ENCODE results near the gene CCDC201.
A peak's percentile ranks its signal among the peaks of the same experiment; 100 is the strongest.

The CCDC201 gene

GRCh38 chr7:45888185-45888992 is 15.5 kb upstream of the CCDC201 start, which contains the start of gene IGFBP1:
IGFBP1 (plus strand) TSS chr7:45888488; CDS start chr7:45888653, 165 bp downstream.
- H3K4me3 ChIP-seq (ENCODE audit: insufficient read depth, low read depth, low read length): peak within 1 kb of the TSS; percentile 27
- no peaks in the 10 kb centered on the region for H3K9me3 ChIP-seq (ENCODE audit: control insufficient read depth, low read length)
- H3K27ac ChIP-seq (ENCODE audit: insufficient read depth, low read depth, low read length, poor library complexity, severe bottlenecking): no peak within 1 kb of the TSS
- WGBS, 2 experiments: 12% methylated on average over 73 of the region's 73 CpGs
- H3K4me1 ChIP-seq (ENCODE audit: control insufficient read depth, insufficient read depth, low read length): peaks cover 6% of the 10 kb centered on the region
- H3K36me3 ChIP-seq (ENCODE audit: control insufficient read depth, insufficient read depth, low read length): no peaks in the 10 kb centered on the region
- H3K27me3 ChIP-seq (ENCODE audit: control insufficient read depth, insufficient read depth, low read length, poor library complexity, severe bottlenecking): peaks cover 46% of the 10 kb centered on the region

- peaks cover 46% of the 10 kb centered on the region for H3K27me3 ChIP-seq (ENCODE audit: control insufficient read depth, insufficient read depth, low read length, poor library complexity, severe bottlenecking)
These were observed 14.2 kb upstream of the CCDC201 start for GRCh38 chr7:45886931-45887667.

GRCh38 chr7:45885264-45885882 is 12.5 kb upstream of the CCDC201 start:
- no peaks in the 10 kb centered on the region for H3K9me3 ChIP-seq (ENCODE audit: control insufficient read depth, low read length)
- H3K27me3 ChIP-seq (ENCODE audit: control insufficient read depth, insufficient read depth, low read length, poor library complexity, severe bottlenecking): peaks cover 39% of the 10 kb centered on the region
- peaks cover 6% of the 10 kb centered on the region for H3K4me1 ChIP-seq (ENCODE audit: control insufficient read depth, insufficient read depth, low read length)
- no peak overlapping the region for H3K27ac ChIP-seq (ENCODE audit: insufficient read depth, low read depth, low read length, poor library complexity, severe bottlenecking)
- no peak overlapping the region for H3K4me3 ChIP-seq (ENCODE audit: insufficient read depth, low read depth, low read length)
- WGBS, 2 experiments: 88 to 92% methylated on average over 7 of the region's 7 CpGs
- H3K36me3 ChIP-seq (ENCODE audit: control insufficient read depth, insufficient read depth, low read length): no peaks in the 10 kb centered on the region

More at GRCh38 chr7:45886931-45887667, 14.2 kb upstream of the CCDC201 start:
- H3K4me3 ChIP-seq (ENCODE audit: insufficient read depth, low read depth, low read length): no peak overlapping the region
- H3K4me1 ChIP-seq (ENCODE audit: control insufficient read depth, insufficient read depth, low read length): peaks cover 6% of the 10 kb centered on the region
- no peak overlapping the region for H3K27ac ChIP-seq (ENCODE audit: insufficient read depth, low read depth, low read length, poor library complexity, severe bottlenecking)
- H3K36me3 ChIP-seq (ENCODE audit: control insufficient read depth, insufficient read depth, low read length): no peaks in the 10 kb centered on the region
- no peaks in the 10 kb centered on the region for H3K9me3 ChIP-seq (ENCODE audit: control insufficient read depth, low read length)
- 93 to 96% methylated on average over 5 of the region's 5 CpGs for WGBS, 2 experiments

GRCh38 chr7:45884136-45884535 is 11.3 kb upstream of the CCDC201 start:
- Histone ChIP-seq H3K36me3 (ENCODE audit: control insufficient read depth, insufficient read depth, low read length) (no peaks in the 10 kb centered on the region), H3K4me1 (ENCODE audit: control insufficient read depth, insufficient read depth, low read length) (peaks cover 6% of the 10 kb centered on the region), H3K27ac (ENCODE audit: insufficient read depth, low read depth, low read length, poor library complexity, severe bottlenecking) (no peak overlapping the region), H3K4me3 (ENCODE audit: insufficient read depth, low read depth, low read length) (no peak overlapping the region), H3K9me3 (ENCODE audit: control insufficient read depth, low read length) (no peaks in the 10 kb centered on the region), H3K27me3 (ENCODE audit: control insufficient read depth, insufficient read depth, low read length, poor library complexity, severe bottlenecking) (peaks cover 27% of the 10 kb centered on the region)
- 93 to 96% methylated on average over 4 of the region's 4 CpGs for WGBS, 2 experiments

GRCh38 chr7:45882465-45882810 is 9.6 kb upstream of the CCDC201 start:
- Histone ChIP-seq H3K4me1 (ENCODE audit: control insufficient read depth, insufficient read depth, low read length) (no peaks in the 10 kb centered on the region), H3K9me3 (ENCODE audit: control insufficient read depth, low read length) (no peaks in the 10 kb centered on the region), H3K36me3 (ENCODE audit: control insufficient read depth, insufficient read depth, low read length) (no peaks in the 10 kb centered on the region), H3K4me3 (ENCODE audit: insufficient read depth, low read depth, low read length) (no peak overlapping the region), H3K27me3 (ENCODE audit: control insufficient read depth, insufficient read depth, low read length, poor library complexity, severe bottlenecking) (peaks cover 10% of the 10 kb centered on the region), H3K27ac (ENCODE audit: insufficient read depth, low read depth, low read length, poor library complexity, severe bottlenecking) (no peak overlapping the region)
- 74 to 75% methylated on average over 5 of the region's 5 CpGs for WGBS, 2 experiments

- whole genome bisulfite sequencing, 2 experiments: 88 to 92% methylated on average over 12 of the region's 12 CpGs
- Histone ChIP-seq H3K27ac (ENCODE audit: insufficient read depth, low read depth, low read length, poor library complexity, severe bottlenecking) (no peak overlapping the region), H3K4me1 (ENCODE audit: control insufficient read depth, insufficient read depth, low read length) (no peaks in the 10 kb centered on the region), H3K4me3 (ENCODE audit: insufficient read depth, low read depth, low read length) (no peak overlapping the region), H3K36me3 (ENCODE audit: control insufficient read depth, insufficient read depth, low read length) (no peaks in the 10 kb centered on the region), H3K27me3 (ENCODE audit: control insufficient read depth, insufficient read depth, low read length, poor library complexity, severe bottlenecking) (peaks cover 5% of the 10 kb centered on the region), H3K9me3 (ENCODE audit: control insufficient read depth, low read length) (no peaks in the 10 kb centered on the region)
These were observed 9.0 kb upstream of the CCDC201 start for GRCh38 chr7:45881759-45882464.

GRCh38 chr7:45881280-45881758 is 8.4 kb upstream of the CCDC201 start:
- no peaks in the 10 kb centered on the region for H3K4me1 ChIP-seq (ENCODE audit: control insufficient read depth, insufficient read depth, low read length)
- no peaks in the 10 kb centered on the region for H3K9me3 ChIP-seq (ENCODE audit: control insufficient read depth, low read length)
- H3K4me3 ChIP-seq (ENCODE audit: insufficient read depth, low read depth, low read length): no peak overlapping the region
- no peaks in the 10 kb centered on the region for H3K27me3 ChIP-seq (ENCODE audit: control insufficient read depth, insufficient read depth, low read length, poor library complexity, severe bottlenecking)
- no peaks in the 10 kb centered on the region for H3K36me3 ChIP-seq (ENCODE audit: control insufficient read depth, insufficient read depth, low read length)
- WGBS, 2 experiments: 93 to 96% methylated on average over 9 of the region's 9 CpGs
- no peak overlapping the region for H3K27ac ChIP-seq (ENCODE audit: insufficient read depth, low read depth, low read length, poor library complexity, severe bottlenecking)

GRCh38 chr7:45880433-45880860 is 7.6 kb upstream of the CCDC201 start:
- Histone ChIP-seq H3K9me3 (ENCODE audit: control insufficient read depth, low read length) (no peaks in the 10 kb centered on the region), H3K4me1 (ENCODE audit: control insufficient read depth, insufficient read depth, low read length) (no peaks in the 10 kb centered on the region), H3K27me3 (ENCODE audit: control insufficient read depth, insufficient read depth, low read length, poor library complexity, severe bottlenecking) (no peaks in the 10 kb centered on the region), H3K4me3 (ENCODE audit: insufficient read depth, low read depth, low read length) (no peak overlapping the region), H3K27ac (ENCODE audit: insufficient read depth, low read depth, low read length, poor library complexity, severe bottlenecking) (no peak overlapping the region), H3K36me3 (ENCODE audit: control insufficient read depth, insufficient read depth, low read length) (no peaks in the 10 kb centered on the region)
- 94 to 96% methylated on average over 7 of the region's 7 CpGs for WGBS, 2 experiments

- Histone ChIP-seq H3K4me1 (ENCODE audit: control insufficient read depth, insufficient read depth, low read length) (no peaks in the 10 kb centered on the region), H3K4me3 (ENCODE audit: insufficient read depth, low read depth, low read length) (no peak overlapping the region), H3K27me3 (ENCODE audit: control insufficient read depth, insufficient read depth, low read length, poor library complexity, severe bottlenecking) (no peaks in the 10 kb centered on the region), H3K36me3 (ENCODE audit: control insufficient read depth, insufficient read depth, low read length) (no peaks in the 10 kb centered on the region), H3K27ac (ENCODE audit: insufficient read depth, low read depth, low read length, poor library complexity, severe bottlenecking) (no peak overlapping the region), H3K9me3 (ENCODE audit: control insufficient read depth, low read length) (no peaks in the 10 kb centered on the region)
- WGBS, 2 experiments: 54 to 61% methylated on average over 3 of the region's 3 CpGs
These were observed 5.7 kb upstream of the CCDC201 start for GRCh38 chr7:45878457-45879144.
